ENCODE results near the gene FGF5.

Gene FGF5

GRCh38 chr4:80307183-80307735 lies 40.8 kb downstream of the FGF5 start (continued):
- TF ChIP-seq, protein P1, sequence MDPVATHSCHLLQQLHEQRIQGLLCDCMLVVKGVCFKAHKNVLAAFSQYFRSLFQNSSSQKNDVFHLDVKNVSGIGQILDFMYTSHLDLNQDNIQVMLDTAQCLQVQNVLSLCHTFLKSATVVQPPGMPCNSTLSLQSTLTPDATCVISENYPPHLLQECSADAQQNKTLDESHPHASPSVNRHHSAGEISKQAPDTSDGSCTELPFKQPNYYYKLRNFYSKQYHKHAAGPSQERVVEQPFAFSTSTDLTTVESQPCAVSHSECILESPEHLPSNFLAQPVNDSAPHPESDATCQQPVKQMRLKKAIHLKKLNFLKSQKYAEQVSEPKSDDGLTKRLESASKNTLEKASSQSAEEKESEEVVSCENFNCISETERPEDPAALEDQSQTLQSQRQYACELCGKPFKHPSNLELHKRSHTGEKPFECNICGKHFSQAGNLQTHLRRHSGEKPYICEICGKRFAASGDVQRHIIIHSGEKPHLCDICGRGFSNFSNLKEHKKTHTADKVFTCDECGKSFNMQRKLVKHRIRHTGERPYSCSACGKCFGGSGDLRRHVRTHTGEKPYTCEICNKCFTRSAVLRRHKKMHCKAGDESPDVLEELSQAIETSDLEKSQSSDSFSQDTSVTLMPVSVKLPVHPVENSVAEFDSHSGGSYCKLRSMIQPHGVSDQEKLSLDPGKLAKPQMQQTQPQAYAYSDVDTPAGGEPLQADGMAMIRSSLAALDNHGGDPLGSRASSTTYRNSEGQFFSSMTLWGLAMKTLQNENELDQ (tag by site-specific recombination; IDR thresholded peaks at IDR 0.05; ENCODE audit: low read depth) = 0 out of 2 replicates have a peak, but pooled peaks have one; percentile 23
- TF ChIP-seq, protein P2, sequence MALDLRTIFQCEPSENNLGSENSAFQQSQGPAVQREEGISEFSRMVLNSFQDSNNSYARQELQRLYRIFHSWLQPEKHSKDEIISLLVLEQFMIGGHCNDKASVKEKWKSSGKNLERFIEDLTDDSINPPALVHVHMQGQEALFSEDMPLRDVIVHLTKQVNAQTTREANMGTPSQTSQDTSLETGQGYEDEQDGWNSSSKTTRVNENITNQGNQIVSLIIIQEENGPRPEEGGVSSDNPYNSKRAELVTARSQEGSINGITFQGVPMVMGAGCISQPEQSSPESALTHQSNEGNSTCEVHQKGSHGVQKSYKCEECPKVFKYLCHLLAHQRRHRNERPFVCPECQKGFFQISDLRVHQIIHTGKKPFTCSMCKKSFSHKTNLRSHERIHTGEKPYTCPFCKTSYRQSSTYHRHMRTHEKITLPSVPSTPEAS (tag by site-specific recombination; IDR thresholded peaks at IDR 0.05) = peak; percentile 66
- TF ChIP-seq ZNF701 (tag by site-specific recombination; IDR thresholded peaks at IDR 0.05) (no peak), GFI1B (tag by site-specific recombination; IDR thresholded peaks at IDR 0.05) (peak; percentile 98), ZBTB8A (tag by site-specific recombination; IDR thresholded peaks at IDR 0.05) (peak; percentile 66), ZNF157 (tag by site-specific recombination; IDR thresholded peaks at IDR 0.05) (no peak), OSR2 (tag by site-specific recombination; IDR thresholded peaks at IDR 0.05) (peak; percentile 100), ZNF792 (tag by site-specific recombination; IDR thresholded peaks at IDR 0.05) (no peak), ZNF202 (tag by site-specific recombination; IDR thresholded peaks at IDR 0.05; ENCODE audit: borderline replicate concordance) (no peak), KLF1 (tag by site-specific recombination; IDR thresholded peaks at IDR 0.05) (peak; percentile 58; the same call in 1 of the 2 replicates), ZNF175 (tag by site-specific recombination; IDR thresholded peaks at IDR 0.05) (no peak), ZNF530 (tag by site-specific recombination; IDR thresholded peaks at IDR 0.05; ENCODE audit: low read depth) (no peak), ZBTB26 (tag by site-specific recombination; optimal IDR thresholded peaks at IDR 0.05) (no peak), ZNF211 (tag by site-specific recombination; IDR thresholded peaks at IDR 0.05; ENCODE audit: low read depth) (no peak), ZBTB48 (tag by site-specific recombination; IDR thresholded peaks at IDR 0.05) (peak; percentile 84), ZFHX2 (tag by site-specific recombination; conservative IDR thresholded peaks at IDR 0.05) (no peak), BCL11B (tag by site-specific recombination; IDR thresholded peaks at IDR 0.05; ENCODE audit: low read depth) (peak; percentile 95), ZNF404 (tag by site-specific recombination; IDR thresholded peaks at IDR 0.05) (no peak), ZNF521 (tag by site-specific recombination; IDR thresholded peaks at IDR 0.05) (no peak), FEZF1 (tag by site-specific recombination; IDR thresholded peaks at IDR 0.05) (peak; percentile 99), ZNF707 (tag by site-specific recombination; IDR thresholded peaks at IDR 0.05) (no peak), GLI2 (tag by site-specific recombination; IDR thresholded peaks at IDR 0.05; ENCODE audit: borderline replicate concordance, low read depth) (peak; percentile 99), SETDB1 (IDR thresholded peaks at IDR 0.05; ENCODE audit: insufficient read length, low read length) (no peak), ZNF366 (tag by site-specific recombination; conservative IDR thresholded peaks at IDR 0.05) (peak; percentile 98), ZNF514 (tag by site-specific recombination; IDR thresholded peaks at IDR 0.05) (no peak), ZNF561 (tag by site-specific recombination; IDR thresholded peaks at IDR 0.05; ENCODE audit: borderline replicate concordance) (peak; percentile 91), ZSCAN16 (tag by site-specific recombination; IDR thresholded peaks at IDR 0.05) (no peak), MYNN (tag by site-specific recombination; IDR thresholded peaks at IDR 0.05; ENCODE audit: borderline replicate concordance) (0 out of 2 replicates have a peak, but pooled peaks have one; percentile 35), ZNF473 (tag by site-specific recombination; IDR thresholded peaks at IDR 0.05) (no peak), PRDM6 (tag by site-specific recombination; IDR thresholded peaks at IDR 0.05) (peak; percentile 100), ZNF391 (tag by site-specific recombination; IDR thresholded peaks at IDR 0.05; ENCODE audit: borderline replicate concordance, low read depth) (peak; percentile 96)
- TF ChIP-seq, protein P3, sequence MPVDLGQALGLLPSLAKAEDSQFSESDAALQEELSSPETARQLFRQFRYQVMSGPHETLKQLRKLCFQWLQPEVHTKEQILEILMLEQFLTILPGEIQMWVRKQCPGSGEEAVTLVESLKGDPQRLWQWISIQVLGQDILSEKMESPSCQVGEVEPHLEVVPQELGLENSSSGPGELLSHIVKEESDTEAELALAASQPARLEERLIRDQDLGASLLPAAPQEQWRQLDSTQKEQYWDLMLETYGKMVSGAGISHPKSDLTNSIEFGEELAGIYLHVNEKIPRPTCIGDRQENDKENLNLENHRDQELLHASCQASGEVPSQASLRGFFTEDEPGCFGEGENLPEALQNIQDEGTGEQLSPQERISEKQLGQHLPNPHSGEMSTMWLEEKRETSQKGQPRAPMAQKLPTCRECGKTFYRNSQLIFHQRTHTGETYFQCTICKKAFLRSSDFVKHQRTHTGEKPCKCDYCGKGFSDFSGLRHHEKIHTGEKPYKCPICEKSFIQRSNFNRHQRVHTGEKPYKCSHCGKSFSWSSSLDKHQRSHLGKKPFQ (tag by site-specific recombination; IDR thresholded peaks at IDR 0.05) = peak; percentile 87
- TF ChIP-seq, protein P4, sequence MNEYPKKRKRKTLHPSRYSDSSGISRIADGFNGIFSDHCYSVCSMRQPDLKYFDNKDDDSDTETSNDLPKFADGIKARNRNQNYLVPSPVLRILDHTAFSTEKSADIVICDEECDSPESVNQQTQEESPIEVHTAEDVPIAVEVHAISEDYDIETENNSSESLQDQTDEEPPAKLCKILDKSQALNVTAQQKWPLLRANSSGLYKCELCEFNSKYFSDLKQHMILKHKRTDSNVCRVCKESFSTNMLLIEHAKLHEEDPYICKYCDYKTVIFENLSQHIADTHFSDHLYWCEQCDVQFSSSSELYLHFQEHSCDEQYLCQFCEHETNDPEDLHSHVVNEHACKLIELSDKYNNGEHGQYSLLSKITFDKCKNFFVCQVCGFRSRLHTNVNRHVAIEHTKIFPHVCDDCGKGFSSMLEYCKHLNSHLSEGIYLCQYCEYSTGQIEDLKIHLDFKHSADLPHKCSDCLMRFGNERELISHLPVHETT (tag by site-specific recombination; IDR thresholded peaks at IDR 0.05) = peak; percentile 98
